ENCODE measurements around the gene SLC6A3.

GRCh38 chr5:1359031-1359645, 86.1 kb downstream of the SLC6A3 start:
- TF ChIP-seq, protein P1, sequence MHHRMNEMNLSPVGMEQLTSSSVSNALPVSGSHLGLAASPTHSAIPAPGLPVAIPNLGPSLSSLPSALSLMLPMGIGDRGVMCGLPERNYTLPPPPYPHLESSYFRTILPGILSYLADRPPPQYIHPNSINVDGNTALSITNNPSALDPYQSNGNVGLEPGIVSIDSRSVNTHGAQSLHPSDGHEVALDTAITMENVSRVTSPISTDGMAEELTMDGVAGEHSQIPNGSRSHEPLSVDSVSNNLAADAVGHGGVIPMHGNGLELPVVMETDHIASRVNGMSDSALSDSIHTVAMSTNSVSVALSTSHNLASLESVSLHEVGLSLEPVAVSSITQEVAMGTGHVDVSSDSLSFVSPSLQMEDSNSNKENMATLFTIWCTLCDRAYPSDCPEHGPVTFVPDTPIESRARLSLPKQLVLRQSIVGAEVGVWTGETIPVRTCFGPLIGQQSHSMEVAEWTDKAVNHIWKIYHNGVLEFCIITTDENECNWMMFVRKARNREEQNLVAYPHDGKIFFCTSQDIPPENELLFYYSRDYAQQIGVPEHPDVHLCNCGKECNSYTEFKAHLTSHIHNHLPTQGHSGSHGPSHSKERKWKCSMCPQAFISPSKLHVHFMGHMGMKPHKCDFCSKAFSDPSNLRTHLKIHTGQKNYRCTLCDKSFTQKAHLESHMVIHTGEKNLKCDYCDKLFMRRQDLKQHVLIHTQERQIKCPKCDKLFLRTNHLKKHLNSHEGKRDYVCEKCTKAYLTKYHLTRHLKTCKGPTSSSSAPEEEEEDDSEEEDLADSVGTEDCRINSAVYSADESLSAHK (CRISPR knock-in tag; IDR thresholded peaks at IDR 0.05; ENCODE audit: borderline replicate concordance), result no peak
- TF ChIP-seq EHMT2 (IDR thresholded peaks at IDR 0.05; ENCODE audit: borderline replicate concordance, low read depth, low read length) (no peak), BRCA1 (CRISPR knock-in tag; IDR thresholded peaks at IDR 0.05) (no peak), NFIC (IDR thresholded peaks at IDR 0.05; ENCODE audit: low read length) (no peak), ZFP37 (CRISPR knock-in tag; IDR thresholded peaks at IDR 0.05; ENCODE audit: borderline replicate concordance) (no peak), POLR2AphosphoS5 (IDR thresholded peaks at IDR 0.05; ENCODE audit: low read depth, low read length) (no peak), SIN3A (IDR thresholded peaks at IDR 0.05; ENCODE audit: borderline replicate concordance, low read depth, low read length) (no peak), UBTF (CRISPR knock-in tag; IDR thresholded peaks at IDR 0.05) (no peak), TRIM24 (CRISPR knock-in tag; IDR thresholded peaks at IDR 0.05) (no peak), KDM1A (CRISPR knock-in tag; IDR thresholded peaks at IDR 0.05) (no peak)
- TF ChIP-seq, protein P2, sequence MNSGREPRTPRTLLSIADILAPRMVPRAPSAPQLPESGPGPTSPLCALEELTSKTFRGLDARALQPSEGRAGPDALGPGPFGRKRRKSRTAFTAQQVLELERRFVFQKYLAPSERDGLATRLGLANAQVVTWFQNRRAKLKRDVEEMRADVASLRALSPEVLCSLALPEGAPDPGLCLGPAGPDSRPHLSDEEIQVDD (CRISPR knock-in tag; IDR thresholded peaks at IDR 0.05; ENCODE audit: borderline replicate concordance), result no peak
- TF ChIP-seq, protein P3, sequence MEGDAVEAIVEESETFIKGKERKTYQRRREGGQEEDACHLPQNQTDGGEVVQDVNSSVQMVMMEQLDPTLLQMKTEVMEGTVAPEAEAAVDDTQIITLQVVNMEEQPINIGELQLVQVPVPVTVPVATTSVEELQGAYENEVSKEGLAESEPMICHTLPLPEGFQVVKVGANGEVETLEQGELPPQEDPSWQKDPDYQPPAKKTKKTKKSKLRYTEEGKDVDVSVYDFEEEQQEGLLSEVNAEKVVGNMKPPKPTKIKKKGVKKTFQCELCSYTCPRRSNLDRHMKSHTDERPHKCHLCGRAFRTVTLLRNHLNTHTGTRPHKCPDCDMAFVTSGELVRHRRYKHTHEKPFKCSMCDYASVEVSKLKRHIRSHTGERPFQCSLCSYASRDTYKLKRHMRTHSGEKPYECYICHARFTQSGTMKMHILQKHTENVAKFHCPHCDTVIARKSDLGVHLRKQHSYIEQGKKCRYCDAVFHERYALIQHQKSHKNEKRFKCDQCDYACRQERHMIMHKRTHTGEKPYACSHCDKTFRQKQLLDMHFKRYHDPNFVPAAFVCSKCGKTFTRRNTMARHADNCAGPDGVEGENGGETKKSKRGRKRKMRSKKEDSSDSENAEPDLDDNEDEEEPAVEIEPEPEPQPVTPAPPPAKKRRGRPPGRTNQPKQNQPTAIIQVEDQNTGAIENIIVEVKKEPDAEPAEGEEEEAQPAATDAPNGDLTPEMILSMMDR (CRISPR knock-in tag; IDR thresholded peaks at IDR 0.05), result no peak
